ENCODE results near the gene DCAKD.

GRCh38 chr17:45036691-45037090, 14.7 kb downstream of the DCAKD start:
- TF ChIP-seq YY1 (IDR thresholded peaks at IDR 0.05; ENCODE audit: insufficient read depth, insufficient read length) (no peak), SUZ12 (IDR thresholded peaks at IDR 0.05; ENCODE audit: extremely low read depth, insufficient read depth, insufficient read length) (no peak)
